Measurements from ENCODE around the gene CYSLTR1.

Gene CYSLTR1

DNA sequence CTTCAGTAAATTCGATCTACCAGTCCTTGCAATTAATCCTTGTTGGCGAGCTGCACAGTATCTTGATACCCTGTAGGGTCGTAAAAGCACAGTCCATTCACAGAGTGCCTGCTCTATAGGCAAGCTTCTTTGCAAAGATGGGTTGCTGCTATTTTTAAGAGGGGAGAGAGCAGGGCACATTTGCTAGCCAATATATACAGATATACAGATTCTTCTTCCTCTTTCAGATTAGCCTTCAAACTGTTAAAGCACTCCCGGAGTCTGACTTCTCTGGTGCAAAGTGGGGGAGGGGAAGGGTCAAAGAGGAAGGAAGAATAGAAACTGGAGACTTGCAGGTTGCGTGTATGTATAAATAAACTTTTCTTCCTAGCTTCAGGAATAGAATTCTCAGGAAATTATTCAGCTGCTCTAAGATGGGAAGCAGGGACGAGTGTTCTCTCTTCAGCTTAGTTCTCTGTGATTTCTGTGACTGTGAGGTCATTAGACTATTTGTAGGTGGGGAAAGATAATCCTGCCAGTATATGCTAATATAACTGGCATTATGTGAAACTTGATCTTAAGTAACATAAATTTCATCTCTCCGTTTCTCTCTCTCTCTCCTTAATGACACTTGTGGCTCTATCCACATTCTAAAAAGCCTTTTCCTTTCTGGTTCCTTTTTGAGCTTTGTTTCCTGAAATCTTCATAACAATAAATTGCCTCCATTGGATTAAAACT, at the start of gene CYSLTR1:
CYSLTR1 (minus strand) TSS at position 242 of the 717 bp plus-strand sequence. CDS start 53,865 bp downstream, outside the sequence.
- Histone ChIP-seq H3K27ac (peak within 1 kb of the TSS; percentile 44; the same call in 1 of the 2 replicates), H3K4me2 (peak within 1 kb of the TSS; percentile 52), H3K27me3 (peaks cover 76% of the 10 kb centered on the region), H3K4me3 (no peak within 1 kb of the TSS; the same call in 1 of the 2 replicates), H3K36me3 (no peaks in the 10 kb centered on the region), H3K9me3 (no peaks in the 10 kb centered on the region), H3K4me1 (peaks cover 37% of the 10 kb centered on the region), H3K9ac (no peak within 1 kb of the TSS), H4K20me1 (no peaks in the 10 kb centered on the region)
- TF ChIP-seq Cebpa-rat (IDR thresholded peaks at IDR 0.05) = no peak

- Histone ChIP-seq H3K4me3 (no peak overlapping the region), H3K9ac (no peak overlapping the region), H3K9me3 (peaks cover 11% of the 10 kb centered on the region; the same call in 1 of the 2 replicates), H4K20me1 (no peaks in the 10 kb centered on the region), H3K36me3 (no peaks in the 10 kb centered on the region), H3K27ac (no peak overlapping the region), H3K27me3 (peaks cover 12% of the 10 kb centered on the region), H3K4me2 (no peak overlapping the region), H3K4me1 (no peaks in the 10 kb centered on the region)
- no peak for TF ChIP-seq Cebpa-rat (IDR thresholded peaks at IDR 0.05)
Observed at GRCh38 chrX:78377186-78377585, 49.8 kb upstream of the CYSLTR1 start.

GRCh38 chrX:78375894-78376293, 48.5 kb upstream of the CYSLTR1 start:
- Histone ChIP-seq H3K36me3 (no peaks in the 10 kb centered on the region), H3K9ac (no peak overlapping the region), H3K4me1 (no peaks in the 10 kb centered on the region), H3K4me2 (no peak overlapping the region), H3K27ac (no peak overlapping the region), H3K27me3 (peaks cover 20% of the 10 kb centered on the region), H3K9me3 (0 out of 2 replicates have a peak, but pooled peaks cover 5% of the 10 kb centered on the region), H4K20me1 (no peaks in the 10 kb centered on the region), H3K4me3 (no peak overlapping the region)
- TF ChIP-seq Cebpa-rat (IDR thresholded peaks at IDR 0.05) = no peak

DNA sequence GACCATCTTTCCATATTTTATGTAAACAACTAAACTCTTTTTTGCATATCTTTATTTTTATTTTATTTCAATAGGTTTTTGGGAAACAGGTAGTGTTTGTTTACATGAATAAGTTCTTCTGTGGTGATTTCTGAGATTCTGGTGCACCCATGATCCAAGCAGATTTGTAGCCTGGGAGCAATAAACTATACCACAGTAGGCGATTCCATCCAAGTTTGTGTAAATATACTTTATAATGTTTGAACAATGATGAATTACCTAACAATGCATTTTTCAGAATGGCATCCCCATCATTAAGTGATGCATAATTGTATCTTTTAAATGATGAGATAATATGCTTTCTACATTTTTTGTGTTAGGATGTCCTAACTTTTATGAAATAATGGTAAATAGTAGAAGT, 39.2 kb upstream of the CYSLTR1 start:
- no peaks in the 10 kb centered on the region for H3K4me1 ChIP-seq
- H3K4me3 ChIP-seq = no peak overlapping the region
- H3K27me3 ChIP-seq = peaks cover 10% of the 10 kb centered on the region; the same call in 1 of the 2 replicates
- no peak overlapping the region for H3K4me2 ChIP-seq
- H3K27ac ChIP-seq = no peak overlapping the region
- H3K9me3 ChIP-seq = 0 out of 2 replicates have a peak, but pooled peaks cover 6% of the 10 kb centered on the region
- TF ChIP-seq Cebpa-rat (IDR thresholded peaks at IDR 0.05) = no peak
- no peaks in the 10 kb centered on the region for H4K20me1 ChIP-seq
- no peak overlapping the region for H3K9ac ChIP-seq
- H3K36me3 ChIP-seq = no peaks in the 10 kb centered on the region

DNA sequence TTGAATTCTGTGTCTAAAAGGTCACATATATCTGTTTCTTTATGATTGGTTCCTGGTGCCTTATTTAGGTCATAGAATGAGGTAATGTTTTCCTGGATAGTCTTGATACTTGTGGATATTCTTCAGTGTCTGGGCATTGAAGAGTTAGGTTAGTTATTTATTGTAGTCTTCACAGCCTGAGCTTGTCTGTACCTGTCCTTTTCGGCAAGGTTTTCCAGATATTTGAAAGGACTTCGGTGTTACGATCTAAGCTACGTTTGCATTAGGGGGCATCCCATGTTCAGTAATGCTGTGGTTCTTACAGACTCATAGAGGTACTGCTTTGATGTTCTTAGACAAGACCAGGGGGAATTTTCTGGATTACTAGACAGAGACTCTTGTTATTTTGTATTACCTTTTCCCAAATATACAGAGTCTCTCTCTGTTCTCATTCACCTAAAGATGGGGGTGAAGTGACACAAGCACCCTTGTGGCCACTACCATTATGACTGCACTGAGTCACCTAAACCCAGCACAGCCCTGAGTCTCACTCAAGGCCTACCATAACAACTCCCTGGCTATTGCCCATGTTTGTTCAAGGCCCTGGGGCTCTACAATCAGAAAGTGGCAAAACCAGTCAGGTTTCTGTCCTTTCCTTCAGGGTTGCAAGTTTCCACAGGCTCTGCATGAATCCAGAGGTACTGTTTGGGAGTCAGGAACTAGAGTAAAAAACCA, 30.1 kb upstream of the CYSLTR1 start:
- Histone ChIP-seq H3K9me3 (0 out of 2 replicates have a peak, but pooled peaks cover 4% of the 10 kb centered on the region), H3K27me3 (peaks cover 30% of the 10 kb centered on the region), H3K4me2 (no peak overlapping the region), H3K36me3 (no peaks in the 10 kb centered on the region), H3K27ac (no peak overlapping the region), H4K20me1 (no peaks in the 10 kb centered on the region), H3K9ac (no peak overlapping the region), H3K4me3 (no peak overlapping the region), H3K4me1 (no peaks in the 10 kb centered on the region)
- no peak for TF ChIP-seq Cebpa-rat (IDR thresholded peaks at IDR 0.05)

GRCh38 chrX:78333521-78333920, 6.1 kb upstream of the CYSLTR1 start:
- no peak for TF ChIP-seq Cebpa-rat (IDR thresholded peaks at IDR 0.05)
- no peaks in the 10 kb centered on the region for H3K9me3 ChIP-seq
- peaks cover 36% of the 10 kb centered on the region for H3K4me1 ChIP-seq
- H3K9ac ChIP-seq = no peak overlapping the region
- no peaks in the 10 kb centered on the region for H4K20me1 ChIP-seq
- peak overlapping the region; percentile 31 for H3K4me2 ChIP-seq
- peaks cover 55% of the 10 kb centered on the region for H3K27me3 ChIP-seq
- H3K27ac ChIP-seq = no peak overlapping the region
- no peak overlapping the region for H3K4me3 ChIP-seq
- no peaks in the 10 kb centered on the region for H3K36me3 ChIP-seq

GRCh38 chrX:78331708-78332107, 4.3 kb upstream of the CYSLTR1 start:
- H3K4me3 ChIP-seq = no peak overlapping the region
- no peak overlapping the region for H3K9ac ChIP-seq
- no peaks in the 10 kb centered on the region for H3K9me3 ChIP-seq
- H3K36me3 ChIP-seq = no peaks in the 10 kb centered on the region
- H3K4me1 ChIP-seq = peaks cover 49% of the 10 kb centered on the region
- no peak overlapping the region for H3K27ac ChIP-seq
- H3K27me3 ChIP-seq = peaks cover 63% of the 10 kb centered on the region
- no peak for TF ChIP-seq Cebpa-rat (IDR thresholded peaks at IDR 0.05)
- peak overlapping the region; percentile 1; the same call in 1 of the 2 replicates for H3K4me2 ChIP-seq
- H4K20me1 ChIP-seq = no peaks in the 10 kb centered on the region

- Histone ChIP-seq H3K9me3 (no peaks in the 10 kb centered on the region), H3K4me3 (no peak overlapping the region), H4K20me1 (no peaks in the 10 kb centered on the region), H3K27ac (no peak overlapping the region), H3K27me3 (peaks cover 69% of the 10 kb centered on the region), H3K9ac (no peak overlapping the region), H3K4me2 (no peak overlapping the region), H3K36me3 (no peaks in the 10 kb centered on the region), H3K4me1 (peaks cover 50% of the 10 kb centered on the region)
- no peak for TF ChIP-seq Cebpa-rat (IDR thresholded peaks at IDR 0.05)
Observed at GRCh38 chrX:78330540-78330939, 3.1 kb upstream of the CYSLTR1 start.

DNA sequence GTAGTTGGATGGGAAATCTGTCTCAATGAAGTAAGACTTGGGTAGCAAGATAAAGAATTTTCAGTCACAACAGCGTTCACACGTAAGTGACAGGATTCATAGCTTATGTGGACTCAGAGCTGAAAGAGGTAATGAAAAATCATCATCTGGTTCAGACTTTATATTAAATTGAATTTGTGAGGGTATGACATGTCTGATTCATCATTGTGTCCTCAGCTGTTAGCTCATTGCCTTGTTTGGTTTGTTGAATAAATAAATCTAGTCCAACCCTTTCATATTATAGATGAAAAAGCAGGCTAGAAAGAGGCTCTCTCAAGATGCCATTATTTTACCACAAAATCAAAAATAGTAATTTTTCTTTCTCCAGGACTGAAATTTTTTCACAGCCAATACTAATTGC, 2.7 kb upstream of the CYSLTR1 start:
- peaks cover 50% of the 10 kb centered on the region for H3K4me1 ChIP-seq
- TF ChIP-seq Cebpa-rat (IDR thresholded peaks at IDR 0.05) = no peak
- no peak overlapping the region for H3K4me2 ChIP-seq

DNA sequence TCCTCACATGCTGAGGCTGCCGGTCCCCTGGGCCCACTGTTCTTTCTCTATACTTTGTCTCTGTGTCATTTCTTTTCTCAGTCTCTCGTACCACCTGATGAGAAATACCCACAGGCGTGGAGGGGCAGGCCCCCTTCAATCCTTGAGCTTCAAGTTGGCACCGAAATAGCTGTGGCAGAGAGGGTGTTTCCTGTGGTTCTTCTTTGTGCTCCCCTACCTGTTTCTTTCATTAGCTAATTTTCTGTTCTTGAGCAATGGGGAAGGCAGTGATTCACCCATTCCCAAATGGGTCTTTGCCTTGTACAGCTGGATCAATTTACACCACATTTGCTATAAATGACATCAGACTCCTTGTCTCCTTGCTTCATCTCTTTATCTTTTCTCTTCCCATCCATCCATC, 2.1 kb upstream of the CYSLTR1 start:
- no peak for TF ChIP-seq Cebpa-rat (IDR thresholded peaks at IDR 0.05)
- H3K4me2 ChIP-seq = peak overlapping the region; percentile 11; the same call in 1 of the 2 replicates

More for the DNA sequence above, 2.7 kb upstream of the CYSLTR1 start:
- H3K36me3 ChIP-seq = no peaks in the 10 kb centered on the region
- H3K4me3 ChIP-seq = no peak overlapping the region
- peaks cover 74% of the 10 kb centered on the region for H3K27me3 ChIP-seq
- H3K27ac ChIP-seq = no peak overlapping the region
- no peak overlapping the region for H3K9ac ChIP-seq
- no peaks in the 10 kb centered on the region for H3K9me3 ChIP-seq
- no peaks in the 10 kb centered on the region for H4K20me1 ChIP-seq

More for the DNA sequence above, 2.1 kb upstream of the CYSLTR1 start:
- Histone ChIP-seq H3K27me3 (peaks cover 76% of the 10 kb centered on the region), H3K27ac (no peak overlapping the region), H3K9me3 (no peaks in the 10 kb centered on the region), H3K4me3 (no peak overlapping the region), H4K20me1 (no peaks in the 10 kb centered on the region), H3K9ac (no peak overlapping the region), H3K36me3 (no peaks in the 10 kb centered on the region), H3K4me1 (peaks cover 47% of the 10 kb centered on the region)
